Hematopoietic multipotent progenitor cell (in vitro differentiated cells): ENCODE results near the gene COL6A3. TPM values are rescaled to one million over a fixed set of nuclear protein-coding genes. Genes with fewer than 3 reads are reported as not detected.
"Not testable (repeated sequence)": the region's sequence is repeated elsewhere in the genome, so short reads cannot be mapped to it uniquely, and the experiment has no call there.

ENCODE experiments used
- DNase-seq, 3 donors: peaks; one replicate each; pipeline ENCODE4 v3.0.0-alpha.2; 2011 to 2015; ENCODE audit warnings: low read depth in 2 of 3, low spot score in 2 of 3
- total RNA-seq: library from RNA; depleted of rRNA; stranded (reverse); fragments of >200 nt; gene quantifications from one replicate; pipeline ENCODE4 v1.2.3, GENCODE V29; 2012

Gene COL6A3
- total RNA-seq, 1 donor, result 0.54 TPM

DNA sequence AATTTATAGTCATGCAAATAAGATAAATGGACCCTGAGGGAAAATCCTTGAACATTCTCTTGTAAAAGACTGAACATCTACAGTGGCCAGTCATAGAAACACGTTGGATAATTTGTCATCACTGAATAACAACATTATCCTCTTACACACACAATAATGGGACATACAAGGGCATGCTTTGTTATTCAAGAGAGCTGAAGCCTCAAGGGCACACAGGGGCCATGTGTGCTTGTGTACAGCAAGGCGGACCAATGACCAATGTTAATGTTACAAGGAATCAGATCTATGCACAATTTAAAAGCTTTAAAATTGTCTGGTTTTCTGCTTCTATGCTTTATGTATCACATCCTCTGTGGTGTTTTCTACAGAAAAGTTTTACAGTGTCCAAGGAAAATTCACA, 23.7 kb downstream of the COL6A3 start:
- DNase-seq, result no peak

- DNase-seq, result no peak
Observed at GRCh38 chr2:237389831-237390230, 24.1 kb downstream of the COL6A3 start.

DNA sequence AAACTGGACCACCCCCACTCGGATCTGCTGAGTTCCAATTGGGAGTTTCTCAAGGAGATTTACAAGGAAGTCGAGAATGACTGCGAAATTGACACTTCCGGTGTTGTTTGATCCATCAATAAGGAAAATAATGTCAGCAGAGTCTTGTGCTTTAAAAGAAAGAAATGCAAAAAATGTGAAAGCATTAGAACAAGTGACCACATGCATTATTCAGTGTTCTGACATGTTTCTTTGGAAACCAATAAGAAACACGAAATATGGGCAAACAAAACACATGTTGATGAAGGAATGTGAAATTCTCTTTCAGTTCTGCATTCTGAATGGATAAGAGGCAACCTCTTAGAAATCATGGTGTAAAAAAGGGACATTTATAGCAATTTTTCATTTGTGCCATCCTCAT, 25.9 kb downstream of the COL6A3 start:
- DNase-seq, result no peak

DNA sequence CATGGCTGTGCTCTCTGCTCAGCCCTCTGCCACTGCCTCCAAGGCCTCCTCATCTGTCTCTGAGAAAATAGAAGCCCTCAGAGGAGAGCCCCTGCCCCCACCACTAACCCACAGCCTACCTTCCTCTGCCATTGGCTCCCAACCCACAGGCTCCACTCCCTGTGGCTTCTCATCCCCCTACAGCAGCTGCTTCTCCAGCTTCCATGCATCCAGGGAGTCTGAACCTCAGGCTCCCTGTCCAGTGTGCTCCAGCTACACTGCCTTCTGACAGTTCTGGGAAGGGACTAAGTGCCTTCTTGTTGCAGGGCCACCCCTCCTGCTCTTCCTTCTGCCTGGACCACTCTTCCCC, 29.3 kb downstream of the COL6A3 start:
- no peak for DNase-seq

DNA sequence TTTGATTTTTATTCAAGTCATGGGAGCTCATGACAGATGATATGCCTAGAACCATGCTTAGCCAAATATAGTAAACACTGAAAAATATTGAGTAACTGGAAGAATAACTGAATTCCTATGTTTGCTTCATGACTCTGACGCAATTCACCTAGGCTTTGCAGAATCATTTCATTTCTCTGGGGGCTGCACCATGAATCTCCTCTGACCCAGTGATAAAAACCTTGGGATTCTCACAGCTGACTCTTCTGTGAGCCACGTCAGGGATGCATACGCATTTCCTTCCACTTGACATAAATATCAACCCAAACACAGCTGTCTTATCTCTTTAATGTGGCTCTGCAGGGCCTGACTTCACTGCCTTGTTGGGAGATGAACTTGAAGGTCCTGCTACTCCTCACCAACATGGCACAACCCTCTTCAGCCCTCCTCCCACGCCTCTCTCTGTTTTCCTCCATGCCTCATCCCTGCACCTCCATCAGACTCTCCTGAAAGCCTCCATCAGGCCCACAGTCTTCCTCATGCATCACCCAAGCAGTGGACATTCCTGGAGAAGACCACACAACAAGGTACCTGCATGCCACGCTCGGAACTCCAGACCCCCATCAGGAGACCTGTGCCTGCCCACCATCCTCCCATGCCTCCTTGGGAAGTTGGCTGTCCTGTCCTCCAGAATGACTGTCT, 29.8 kb downstream of the COL6A3 start:
- no peak for DNase-seq

DNA sequence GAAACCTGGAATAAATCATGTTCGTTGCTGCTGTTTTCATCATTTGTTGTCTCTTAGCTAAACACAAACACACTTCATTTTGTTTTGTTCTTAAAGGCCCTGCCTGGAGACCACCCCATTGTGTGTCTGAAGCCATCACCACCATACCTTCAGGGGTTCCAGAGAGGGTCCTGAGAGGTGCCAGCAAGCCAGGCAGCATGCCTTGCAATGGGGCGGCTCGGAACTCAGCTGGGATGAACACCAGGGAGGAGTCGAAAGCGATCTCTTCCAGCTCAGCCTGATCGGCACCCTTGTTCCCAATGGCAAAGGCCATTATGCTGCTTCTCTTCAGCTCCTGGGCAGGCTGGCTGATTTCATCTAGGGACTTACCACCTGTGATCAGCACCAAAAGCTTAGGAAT, 33.2 kb downstream of the COL6A3 start:
- DNase-seq, result no peak

DNA sequence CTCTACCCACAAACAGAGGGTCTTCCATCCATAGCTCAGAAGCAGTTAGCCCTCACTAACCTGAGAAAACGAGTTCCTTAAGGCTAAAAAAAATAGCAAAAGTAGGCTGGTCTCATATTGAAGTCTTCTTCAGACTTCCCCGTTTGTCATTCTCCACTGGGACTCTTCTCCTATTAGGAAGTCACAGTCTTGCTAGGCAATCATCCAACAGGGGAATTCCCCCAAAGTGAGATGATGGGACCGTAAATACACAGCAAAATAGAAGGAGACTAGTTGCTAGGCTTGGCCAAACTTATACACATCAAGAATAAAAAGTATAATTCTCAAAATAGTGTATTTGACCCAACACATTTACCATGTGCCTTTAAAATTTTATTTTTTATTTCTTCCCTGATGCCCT, 34.3 kb downstream of the COL6A3 start:
- DNase-seq, result no peak

DNA sequence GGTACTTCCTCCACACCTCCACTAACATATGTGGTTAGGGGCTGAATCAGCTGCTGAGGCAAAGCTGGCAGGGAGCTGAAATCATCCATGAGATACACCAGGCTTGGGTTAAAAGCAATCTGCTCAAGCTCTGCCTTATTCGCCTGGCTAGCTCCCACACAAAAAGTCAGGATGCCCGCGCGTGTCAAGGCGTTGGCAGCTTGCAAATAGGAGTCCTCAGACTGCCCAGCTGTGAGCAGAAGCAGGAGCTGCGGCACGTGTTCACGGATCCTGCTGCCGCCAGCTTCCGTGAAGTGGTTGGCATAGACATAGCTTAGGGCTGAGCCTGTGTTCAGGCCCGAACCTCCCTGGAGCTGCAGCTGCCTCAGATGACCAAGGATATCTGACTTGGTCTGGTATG, 35.3 kb downstream of the COL6A3 start:
- no peak for DNase-seq

GRCh38 chr2:237374284-237375060, 39.5 kb downstream of the COL6A3 start:
- no peak for DNase-seq

DNA sequence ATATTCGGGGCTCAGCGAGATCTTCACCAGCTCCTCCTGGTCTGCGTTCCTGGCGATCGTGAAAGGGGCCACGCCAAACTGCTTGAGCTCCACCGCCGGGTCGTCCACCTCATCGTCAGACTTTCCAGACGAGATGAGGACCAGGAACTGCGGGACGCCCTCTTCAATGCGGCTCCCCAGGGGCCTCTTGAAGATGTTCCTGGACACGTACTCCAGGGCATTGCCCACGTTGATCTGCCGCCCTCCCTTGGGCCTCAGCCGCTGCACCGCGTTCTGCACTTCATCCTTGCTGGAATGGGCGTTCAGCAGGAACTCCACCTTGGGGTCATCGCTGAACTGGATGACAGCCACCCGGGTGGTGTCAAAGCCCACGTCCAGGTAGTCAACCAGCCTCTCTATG, 42.1 kb downstream of the COL6A3 start:
- no peak for DNase-seq

- no peak for DNase-seq
Observed at GRCh38 chr2:237365671-237366070, 48.3 kb downstream of the COL6A3 start.

- no peak for DNase-seq
Observed at GRCh38 chr2:237364655-237365054, 49.3 kb downstream of the COL6A3 start.

GRCh38 chr2:237361194-237362004, 52.6 kb downstream of the COL6A3 start:
- no peak for DNase-seq

GRCh38 chr2:237359894-237360780, 53.8 kb downstream of the COL6A3 start:
- no peak for DNase-seq

GRCh38 chr2:237359518-237359840, 54.5 kb downstream of the COL6A3 start:
- DNase-seq, result no peak

- no peak for DNase-seq
Observed at GRCh38 chr2:237358721-237359517, 55.0 kb downstream of the COL6A3 start.

DNA sequence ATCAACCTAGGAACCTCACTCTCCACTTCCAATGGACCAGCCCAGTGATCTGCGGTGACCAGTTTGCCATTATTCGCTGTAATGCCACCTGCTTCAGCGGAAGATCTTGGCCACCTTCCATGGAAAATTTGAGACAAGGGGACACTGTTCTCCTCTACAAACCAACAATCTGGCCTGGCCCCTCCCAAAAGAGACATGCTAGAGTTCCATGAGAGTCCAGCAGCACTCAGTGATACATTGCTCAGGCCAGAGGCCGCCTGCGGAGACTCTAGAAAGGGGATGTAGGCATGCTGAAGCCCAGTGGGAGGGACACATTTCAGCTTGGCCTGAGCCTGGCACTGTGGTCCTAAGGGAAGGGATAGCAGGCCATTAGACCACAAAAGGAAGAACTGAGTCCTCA, 58.3 kb downstream of the COL6A3 start:
- DNase-seq, result no peak

- DNase-seq, result no peak
Observed at GRCh38 chr2:237354892-237355291, 59.1 kb downstream of the COL6A3 start.

GRCh38 chr2:237354172-237354571, 59.8 kb downstream of the COL6A3 start:
- DNase-seq, result not testable (repeated sequence)

- DNase-seq, result no peak
Observed at GRCh38 chr2:237353215-237353614, 60.7 kb downstream of the COL6A3 start.
